ENCODE results near the gene TTLL11.

TTLL11 gene

GRCh38 chr9:122129969-122130368 lies 36.9 kb upstream of the TTLL11 start:
- Histone ChIP-seq H3K27ac (ENCODE audit: insufficient read depth in 1 of 2, low read depth in 1 of 2, low read length in 2 of 2, poor library complexity in 1 of 2, severe bottlenecking in 2 of 2) (no peak overlapping the region), H3K4me1 (ENCODE audit: control extremely low read depth in 1 of 4, control insufficient read depth in 4 of 4, insufficient read depth in 4 of 4, low read length in 3 of 4) (peaks cover 0 to 24% (median 11%) of the 10 kb centered on the region in 4 experiments), H3K36me3 (ENCODE audit: control insufficient read depth in 4 of 4, insufficient read depth in 4 of 4, low read length in 3 of 4) (no peaks in the 10 kb centered on the region), H3K27me3 (replicated peaks in 2 of 5; ENCODE audit: control insufficient read depth in 4 of 5, insufficient read depth in 5 of 5, low read length in 4 of 5) (peaks cover 0 to 24% (median 6%) of the 10 kb centered on the region in 5 experiments), H3K4me3 (ENCODE audit: control insufficient read depth in 1 of 7, extremely low read depth in 1 of 7, insufficient read depth in 4 of 7, low read depth in 2 of 7, low read length in 6 of 7) (no peak overlapping the region), H3K9me3 (ENCODE audit: control extremely low read depth in 1 of 5, control insufficient read depth in 4 of 5, insufficient read depth in 2 of 5, low read depth in 1 of 5, low read length in 4 of 5) (no peaks in the 10 kb centered on the region)
- DNase-seq, result no peak
- POLR2A ChIA-PET, result no interaction called here
- WGBS (ENCODE audit: insufficient coverage), result no CpG with 5 or more reads among the region's 2 CpGs
- CTCF ChIA-PET, result interaction anchor here (1.2 to 11.5 kb wide), 4 partner anchors 10 to 221 kb away, joined by 3 to 277 read pairs (median 60); no protein-coding TSS in a partner anchor

- WGBS (ENCODE audit: insufficient coverage), result 92% methylated on average over 7 of the region's 7 CpGs
- Histone ChIP-seq H3K4me3 (ENCODE audit: control insufficient read depth in 1 of 7, extremely low read depth in 1 of 7, insufficient read depth in 4 of 7, low read depth in 2 of 7, low read length in 6 of 7) (no peak overlapping the region), H3K27ac (ENCODE audit: insufficient read depth in 1 of 2, low read depth in 1 of 2, low read length in 2 of 2, poor library complexity in 1 of 2, severe bottlenecking in 2 of 2) (no peak overlapping the region), H3K36me3 (ENCODE audit: control insufficient read depth in 4 of 4, insufficient read depth in 4 of 4, low read length in 3 of 4) (no peaks in the 10 kb centered on the region), H3K9me3 (ENCODE audit: control extremely low read depth in 1 of 5, control insufficient read depth in 4 of 5, insufficient read depth in 2 of 5, low read depth in 1 of 5, low read length in 4 of 5) (no peaks in the 10 kb centered on the region), H3K4me1 (ENCODE audit: control extremely low read depth in 1 of 4, control insufficient read depth in 4 of 4, insufficient read depth in 4 of 4, low read length in 3 of 4) (peaks cover 0 to 24% (median 11%) of the 10 kb centered on the region in 4 experiments), H3K27me3 (replicated peaks in 2 of 5; ENCODE audit: control insufficient read depth in 4 of 5, insufficient read depth in 5 of 5, low read length in 4 of 5) (peaks cover 0 to 24% (median 6%) of the 10 kb centered on the region in 5 experiments)
- ChIA-PET CTCF (interaction anchor here (1.2 to 11.5 kb wide), 7 partner anchors 10 to 222 kb away, joined by 3 to 277 read pairs (median 4); no protein-coding TSS in a partner anchor), POLR2A (no interaction called here)
- DNase-seq, result no peak
Measured at GRCh38 chr9:122128969-122129343, 35.8 kb upstream of the TTLL11 start.

- POLR2A ChIA-PET, result no interaction called here
- peak in 2 of 3 donors; percentile 46 to 62 for DNase-seq
- no peak overlapping the region for H3K4me3 ChIP-seq (ENCODE audit: control insufficient read depth in 1 of 7, extremely low read depth in 1 of 7, insufficient read depth in 4 of 7, low read depth in 2 of 7, low read length in 6 of 7)
- CTCF ChIA-PET, result interaction anchor here (1.2 to 13.7 kb wide), 7 partner anchors 11 to 222 kb away, joined by 3 to 277 read pairs (median 10); partner anchors contain the start of gene TTLL11
- peaks cover 0 to 24% (median 11%) of the 10 kb centered on the region in 4 experiments for H3K4me1 ChIP-seq (ENCODE audit: control extremely low read depth in 1 of 4, control insufficient read depth in 4 of 4, insufficient read depth in 4 of 4, low read length in 3 of 4)
- no peaks in the 10 kb centered on the region for H3K9me3 ChIP-seq (ENCODE audit: control extremely low read depth in 1 of 5, control insufficient read depth in 4 of 5, insufficient read depth in 2 of 5, low read depth in 1 of 5, low read length in 4 of 5)
- H3K27me3 ChIP-seq (replicated peaks in 2 of 5; ENCODE audit: control insufficient read depth in 4 of 5, insufficient read depth in 5 of 5, low read length in 4 of 5), result peaks cover 0 to 24% (median 6%) of the 10 kb centered on the region in 5 experiments
- 55% methylated on average over 22 of the region's 24 CpGs for WGBS (ENCODE audit: insufficient coverage)
- no peak overlapping the region for H3K27ac ChIP-seq (ENCODE audit: insufficient read depth in 1 of 2, low read depth in 1 of 2, low read length in 2 of 2, poor library complexity in 1 of 2, severe bottlenecking in 2 of 2)
- no peaks in the 10 kb centered on the region for H3K36me3 ChIP-seq (ENCODE audit: control insufficient read depth in 4 of 4, insufficient read depth in 4 of 4, low read length in 3 of 4)
Measured at GRCh38 chr9:122128007-122128968, 35.2 kb upstream of the TTLL11 start.

- peak in 1 of 3 donors; percentile 28 for DNase-seq
- POLR2A ChIA-PET, result no interaction called here
- 78% methylated on average over 8 of the region's 10 CpGs for WGBS (ENCODE audit: insufficient coverage)
Measured at GRCh38 chr9:122127396-122127798, 34.3 kb upstream of the TTLL11 start.

GRCh38 chr9:122126331-122127261 lies 33.5 kb upstream of the TTLL11 start:
- Histone ChIP-seq H3K4me3 (ENCODE audit: control insufficient read depth in 1 of 7, extremely low read depth in 1 of 7, insufficient read depth in 4 of 7, low read depth in 2 of 7, low read length in 6 of 7) (peak overlapping the region; percentile 28 to 76 (median 50)), H3K9me3 (ENCODE audit: control extremely low read depth in 1 of 5, control insufficient read depth in 4 of 5, insufficient read depth in 2 of 5, low read depth in 1 of 5, low read length in 4 of 5) (no peaks in the 10 kb centered on the region), H3K4me1 (ENCODE audit: control extremely low read depth in 1 of 4, control insufficient read depth in 4 of 4, insufficient read depth in 4 of 4, low read length in 3 of 4) (peaks cover 0 to 28% (median 16%) of the 10 kb centered on the region in 4 experiments), H3K27me3 (replicated peaks in 2 of 5; ENCODE audit: control insufficient read depth in 4 of 5, insufficient read depth in 5 of 5, low read length in 4 of 5) (peaks cover 0 to 22% (median 6%) of the 10 kb centered on the region in 5 experiments), H3K36me3 (ENCODE audit: control insufficient read depth in 4 of 4, insufficient read depth in 4 of 4, low read length in 3 of 4) (no peaks in the 10 kb centered on the region), H3K27ac (ENCODE audit: insufficient read depth in 1 of 2, low read depth in 1 of 2, low read length in 2 of 2, poor library complexity in 1 of 2, severe bottlenecking in 2 of 2) (no peak overlapping the region)
- CTCF ChIA-PET, result interaction anchor here (0.5 to 13.7 kb wide), 17 partner anchors 10 to 430 kb away, joined by 3 to 277 read pairs (median 6); partner anchors contain the start of gene TTLL11
- peak in 2 of 3 donors; percentile 29 to 43 for DNase-seq
- 4% methylated on average over 52 of the region's 64 CpGs for WGBS (ENCODE audit: insufficient coverage)
- POLR2A ChIA-PET, result no interaction called here

More at GRCh38 chr9:122127396-122127798, 34.3 kb upstream of the TTLL11 start:
- Histone ChIP-seq H3K4me3 (ENCODE audit: control insufficient read depth in 1 of 7, extremely low read depth in 1 of 7, insufficient read depth in 4 of 7, low read depth in 2 of 7, low read length in 6 of 7) (peak overlapping the region in 1 of 7 experiments; percentile 19), H3K4me1 (ENCODE audit: control extremely low read depth in 1 of 4, control insufficient read depth in 4 of 4, insufficient read depth in 4 of 4, low read length in 3 of 4) (peaks cover 0 to 28% (median 16%) of the 10 kb centered on the region in 4 experiments), H3K27ac (ENCODE audit: insufficient read depth in 1 of 2, low read depth in 1 of 2, low read length in 2 of 2, poor library complexity in 1 of 2, severe bottlenecking in 2 of 2) (no peak overlapping the region), H3K27me3 (replicated peaks in 2 of 5; ENCODE audit: control insufficient read depth in 4 of 5, insufficient read depth in 5 of 5, low read length in 4 of 5) (peaks cover 0 to 24% (median 6%) of the 10 kb centered on the region in 5 experiments), H3K36me3 (ENCODE audit: control insufficient read depth in 4 of 4, insufficient read depth in 4 of 4, low read length in 3 of 4) (no peaks in the 10 kb centered on the region), H3K9me3 (ENCODE audit: control extremely low read depth in 1 of 5, control insufficient read depth in 4 of 5, insufficient read depth in 2 of 5, low read depth in 1 of 5, low read length in 4 of 5) (no peaks in the 10 kb centered on the region)
- CTCF ChIA-PET, result interaction anchor here (0.6 to 13.7 kb wide), 6 partner anchors 12 to 392 kb away, joined by 3 to 277 read pairs (median 56); partner anchors contain the start of gene TTLL11

GRCh38 chr9:122125509-122126330 lies 32.6 kb upstream of the TTLL11 start:
- Histone ChIP-seq H3K27ac (ENCODE audit: insufficient read depth in 1 of 2, low read depth in 1 of 2, low read length in 2 of 2, poor library complexity in 1 of 2, severe bottlenecking in 2 of 2) (no peak overlapping the region), H3K9me3 (ENCODE audit: control extremely low read depth in 1 of 5, control insufficient read depth in 4 of 5, insufficient read depth in 2 of 5, low read depth in 1 of 5, low read length in 4 of 5) (no peaks in the 10 kb centered on the region), H3K4me1 (ENCODE audit: control extremely low read depth in 1 of 4, control insufficient read depth in 4 of 4, insufficient read depth in 4 of 4, low read length in 3 of 4) (peaks cover 0 to 28% (median 16%) of the 10 kb centered on the region in 4 experiments), H3K27me3 (replicated peaks in 2 of 5; ENCODE audit: control insufficient read depth in 4 of 5, insufficient read depth in 5 of 5, low read length in 4 of 5) (peaks cover 0 to 19% (median 6%) of the 10 kb centered on the region in 5 experiments), H3K4me3 (ENCODE audit: control insufficient read depth in 1 of 7, extremely low read depth in 1 of 7, insufficient read depth in 4 of 7, low read depth in 2 of 7, low read length in 6 of 7) (peak overlapping the region in 5 of 7 experiments; percentile 41 to 76 (median 64)), H3K36me3 (ENCODE audit: control insufficient read depth in 4 of 4, insufficient read depth in 4 of 4, low read length in 3 of 4) (no peaks in the 10 kb centered on the region)
- CTCF ChIA-PET, result interaction anchor here (0.5 to 13.7 kb wide), 34 partner anchors 8 to 685 kb away, joined by 3 to 277 read pairs (median 4); partner anchors contain the start of genes MRRF, RBM18 and TTLL11
- WGBS (ENCODE audit: insufficient coverage), result 74% methylated on average over 21 of the region's 21 CpGs
- POLR2A ChIA-PET, result interaction anchor here (1.1 kb wide), 1 partner anchor 219 kb away, joined by 3 read pairs; no protein-coding TSS in a partner anchor
- no peak for DNase-seq

Measured in common myeloid progenitor, CD34-positive (primary cell).